Measurements from ENCODE around the gene RAB11FIP3. TPM values are rescaled to one million over a fixed set of nuclear protein-coding genes. Genes with fewer than 3 reads are reported as not detected.

Gene RAB11FIP3
- total RNA-seq, 2 donors from 2014 or later, result 21.9 to 53.4 TPM

DNA sequence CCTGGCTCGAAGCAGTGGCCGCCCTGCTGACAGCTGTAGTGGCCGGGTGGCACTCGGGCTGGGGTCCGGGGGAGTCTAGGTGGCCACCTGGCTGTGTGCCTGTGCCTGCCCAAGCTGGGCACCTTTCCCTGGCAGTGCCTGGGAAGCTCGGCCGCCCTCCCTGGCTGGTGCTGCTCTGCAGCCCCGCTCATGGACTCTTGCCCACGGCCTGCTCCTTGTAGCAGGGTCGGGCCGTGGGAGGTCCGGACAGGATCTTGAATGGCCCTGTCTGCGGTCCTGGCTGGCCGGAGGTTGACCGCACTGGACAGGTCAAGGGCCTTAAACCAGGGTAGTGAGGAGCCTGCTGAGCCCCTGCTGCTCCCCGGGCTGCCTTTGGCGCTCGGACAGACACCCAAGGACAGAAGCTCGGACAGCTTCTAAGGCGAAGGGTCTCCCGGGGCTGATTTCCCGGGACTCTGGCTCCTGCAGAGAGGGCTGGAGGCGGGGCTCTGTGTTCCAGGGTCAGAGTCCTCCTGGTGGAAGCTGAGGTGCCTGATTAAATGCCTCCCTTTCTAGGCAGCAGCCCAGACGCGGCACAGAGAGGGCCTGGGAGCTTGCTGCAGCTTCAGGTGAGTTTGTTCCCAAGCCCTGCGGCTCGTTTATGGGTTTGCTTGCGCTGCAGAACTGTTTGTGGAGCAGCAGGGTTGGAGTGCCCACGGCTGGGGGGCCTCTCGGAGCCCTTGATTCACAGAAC is 108.1 kb downstream of the RAB11FIP3 start:
- Mint-ChIP-seq H3K4me3 (no peak overlapping the region), H3K9me3 (no peaks in the 10 kb centered on the region)
- no peak for ATAC-seq

DNA sequence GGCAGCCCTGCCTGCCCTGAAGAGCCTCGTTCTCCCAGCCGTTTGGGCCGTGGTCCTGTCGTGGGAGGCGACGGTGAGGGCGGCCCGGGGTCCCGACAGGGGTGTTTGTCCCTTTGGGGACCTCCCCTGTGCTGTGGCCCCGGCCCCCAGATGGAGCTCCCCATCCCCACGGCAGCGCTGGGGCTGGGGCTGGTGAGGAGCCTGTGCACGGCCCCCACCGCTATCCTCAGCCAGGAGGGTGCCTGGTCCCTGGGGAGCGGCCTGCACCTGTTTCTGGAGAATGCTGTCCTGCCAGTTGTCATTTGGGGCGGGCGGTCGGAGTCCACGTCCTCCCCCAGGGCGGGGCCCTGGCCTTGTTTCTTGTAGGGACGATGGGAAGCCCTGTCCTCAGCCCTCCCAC is 108.7 kb downstream of the RAB11FIP3 start:
- no peaks in the 10 kb centered on the region for H3K36me3 Mint-ChIP-seq

More for the DNA sequence above, 108.1 kb downstream of the RAB11FIP3 start:
- Mint-ChIP-seq H3K36me3 (no peaks in the 10 kb centered on the region), H3K27me3 (no peaks in the 10 kb centered on the region), H3K4me1 (ENCODE audit: low read depth in 2 of 2) (peaks cover 16 to 17% of the 10 kb centered on the region in 2 donors), H3K27ac (peak overlapping the region in 1 of 2 donors; percentile 53)
- no peak for DNase-seq (ENCODE audit: low spot score)

DNA sequence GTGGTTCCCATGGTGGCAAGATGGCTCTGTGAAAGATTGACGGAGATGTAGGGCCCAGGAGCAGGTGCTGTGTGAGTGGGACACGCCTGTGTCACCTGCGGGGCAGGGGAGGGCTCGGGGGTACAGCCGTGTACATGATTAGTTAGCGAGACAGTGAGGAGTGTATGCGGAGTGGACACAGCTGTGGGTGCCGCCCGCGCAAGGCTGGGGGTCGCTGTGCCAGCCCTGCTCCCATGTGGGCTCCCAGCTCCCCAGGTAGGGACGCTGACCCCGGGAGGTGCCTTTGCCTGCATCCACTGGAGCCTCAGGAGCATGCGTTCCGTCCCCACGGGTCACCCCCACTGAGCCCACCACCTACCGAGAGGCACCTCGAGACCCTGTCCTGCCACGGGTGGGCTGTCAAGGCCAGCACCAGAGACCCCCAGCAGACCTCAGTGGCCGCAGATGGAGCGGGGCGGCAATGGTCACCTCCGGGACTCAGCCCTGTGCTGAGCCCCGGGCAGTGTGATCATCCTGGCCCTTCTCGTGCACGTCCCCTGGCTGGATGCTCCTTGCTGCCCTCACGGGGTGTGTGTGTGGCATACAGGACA is 109.5 kb downstream of the RAB11FIP3 start:
- H3K4me3 Mint-ChIP-seq, result no peak overlapping the region
- no peak for ATAC-seq
- H3K4me1 Mint-ChIP-seq (ENCODE audit: low read depth in 2 of 2), result peaks cover 7 to 13% of the 10 kb centered on the region in 2 donors
- H3K9me3 Mint-ChIP-seq, result no peaks in the 10 kb centered on the region
- no peaks in the 10 kb centered on the region for H3K36me3 Mint-ChIP-seq
- DNase-seq (ENCODE audit: low spot score), result no peak
- no peak overlapping the region for H3K27ac Mint-ChIP-seq
- no peaks in the 10 kb centered on the region for H3K27me3 Mint-ChIP-seq

More for the DNA sequence above, 108.7 kb downstream of the RAB11FIP3 start:
- Mint-ChIP-seq H3K27me3 (no peaks in the 10 kb centered on the region), H3K4me1 (ENCODE audit: low read depth in 2 of 2) (peaks cover 14 to 15% of the 10 kb centered on the region in 2 donors), H3K9me3 (no peaks in the 10 kb centered on the region), H3K27ac (no peak overlapping the region), H3K4me3 (no peak overlapping the region)
- DNase-seq (ENCODE audit: low spot score) (no peak), ATAC-seq (no peak)

DNA sequence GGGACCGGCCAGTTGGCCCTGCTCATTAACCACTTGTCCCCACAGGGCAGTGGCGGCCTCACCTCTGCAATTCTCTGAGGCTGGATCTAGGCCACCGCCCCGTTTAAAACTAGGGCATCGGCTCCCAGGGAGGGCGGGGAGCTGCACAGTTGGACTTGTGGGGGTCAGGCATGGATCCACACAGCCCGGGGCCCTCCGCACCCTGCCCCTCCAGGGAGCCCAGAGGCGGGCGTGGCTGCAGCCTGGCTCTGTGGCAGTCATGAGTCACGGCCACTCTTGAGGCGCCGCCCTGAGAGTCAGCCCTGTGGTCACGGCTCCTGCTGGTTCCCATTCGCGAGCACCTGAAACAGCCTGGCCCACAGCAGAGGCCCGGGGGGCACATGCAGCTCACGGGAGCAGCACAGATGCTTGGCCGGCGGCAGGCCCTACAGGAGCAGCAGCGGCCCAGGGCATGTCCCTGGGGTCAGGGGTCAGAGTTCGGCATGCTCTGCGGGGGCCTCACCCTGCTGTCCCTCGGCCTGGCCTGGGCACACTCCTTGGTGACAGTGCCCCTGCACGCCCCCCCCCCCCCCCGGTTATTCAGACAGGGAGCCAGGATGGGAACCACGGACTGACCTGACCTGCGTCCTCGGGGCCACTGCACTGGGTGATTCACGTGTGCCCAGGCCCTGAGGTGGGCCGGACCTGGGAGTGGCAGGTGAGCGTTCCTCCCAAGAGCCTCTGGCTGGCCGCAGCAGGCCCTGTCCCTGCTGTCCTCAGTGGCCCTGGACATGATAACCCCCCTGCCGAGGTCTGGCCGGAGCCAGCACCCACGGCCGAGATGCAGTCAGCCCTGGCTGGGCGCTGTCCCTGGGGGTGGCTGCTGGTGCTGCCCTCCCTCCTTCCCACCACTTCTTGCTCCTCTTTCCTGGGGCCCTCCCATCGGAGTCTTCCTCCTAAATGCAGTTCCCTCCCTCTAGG is 110.3 kb downstream of the RAB11FIP3 start:
- ATAC-seq (peak in 1 of 2 donors; percentile 11), DNase-seq (ENCODE audit: low spot score) (no peak)
- Mint-ChIP-seq H3K27me3 (no peaks in the 10 kb centered on the region), H3K4me3 (no peak overlapping the region), H3K4me1 (ENCODE audit: low read depth in 2 of 2) (peaks cover 0 to 7% of the 10 kb centered on the region in 2 donors), H3K27ac (no peak overlapping the region), H3K36me3 (no peaks in the 10 kb centered on the region), H3K9me3 (no peaks in the 10 kb centered on the region)

DNA sequence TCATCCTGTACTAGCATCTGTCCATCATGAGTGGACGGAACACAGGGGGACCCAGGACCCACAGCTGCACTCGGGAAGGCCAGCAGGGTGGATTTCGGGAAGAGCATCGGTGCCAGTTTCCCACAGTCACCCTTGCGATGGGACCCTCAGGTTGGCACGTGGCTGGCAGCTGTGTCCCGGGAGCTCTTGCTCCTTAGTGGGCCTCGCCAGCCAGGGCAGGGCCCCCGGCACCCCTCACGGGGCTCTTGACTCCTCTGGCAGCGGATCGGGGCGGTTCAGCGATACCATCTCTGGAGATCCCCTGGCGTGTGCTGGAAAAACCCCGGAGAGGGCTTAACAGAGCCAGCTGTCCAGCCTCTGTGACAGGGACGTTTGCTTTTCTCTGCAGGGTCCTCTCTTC is 111.3 kb downstream of the RAB11FIP3 start:
- H3K4me3 Mint-ChIP-seq, result no peak overlapping the region
- DNase-seq (ENCODE audit: low spot score) (no peak), ATAC-seq (no peak)
- no peaks in the 10 kb centered on the region for H3K9me3 Mint-ChIP-seq
- peaks cover 0 to 7% of the 10 kb centered on the region in 2 donors for H3K4me1 Mint-ChIP-seq (ENCODE audit: low read depth in 2 of 2)
- no peak overlapping the region for H3K27ac Mint-ChIP-seq
- H3K27me3 Mint-ChIP-seq, result no peaks in the 10 kb centered on the region
- H3K36me3 Mint-ChIP-seq, result no peaks in the 10 kb centered on the region

DNA sequence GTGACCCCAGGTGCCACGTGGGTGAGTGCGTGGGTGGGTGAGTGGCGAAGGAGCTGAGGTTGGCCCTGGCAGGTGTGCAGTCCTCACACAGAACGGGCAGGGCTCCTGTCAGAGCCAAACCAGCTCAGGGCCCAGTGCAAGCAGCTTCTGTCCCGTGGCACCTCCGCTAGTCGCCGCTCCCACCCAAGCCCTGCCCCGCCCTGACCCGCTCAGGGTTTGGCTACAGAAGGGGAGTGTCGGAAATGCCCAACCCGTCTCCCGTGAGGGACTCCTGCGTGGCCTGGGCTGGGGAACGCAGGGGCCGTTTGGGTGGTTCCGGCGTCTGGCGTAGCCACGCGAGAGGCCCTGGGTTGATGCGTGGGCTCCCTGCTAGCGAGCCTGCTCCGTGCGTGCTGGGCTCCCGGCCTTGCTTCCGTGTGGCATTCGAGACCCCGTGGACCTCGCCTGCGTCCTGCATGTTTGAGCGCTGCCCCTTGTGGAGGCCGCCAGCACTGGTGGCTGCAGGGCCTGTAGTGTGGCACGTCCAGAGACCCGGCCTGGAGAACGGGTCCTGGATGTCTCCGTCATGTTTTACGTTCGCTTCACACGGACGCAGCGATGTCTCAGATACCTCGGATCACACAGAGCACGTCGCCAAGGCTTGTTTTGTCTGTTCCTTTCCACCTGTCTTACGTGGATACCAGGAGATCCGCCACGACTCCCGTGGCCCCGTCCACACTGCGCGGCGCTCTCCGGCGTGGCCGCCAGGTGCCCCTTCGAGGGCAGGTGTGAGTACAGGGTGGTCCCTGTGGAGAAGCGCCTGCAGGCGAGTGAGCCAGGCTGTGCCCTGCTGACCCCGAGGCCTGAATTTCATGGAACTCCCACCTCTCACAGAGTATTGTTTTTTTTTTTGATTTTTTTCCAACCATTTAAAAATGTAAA is 112.2 kb downstream of the RAB11FIP3 start:
- Mint-ChIP-seq H3K27ac (no peak overlapping the region), H3K4me1 (ENCODE audit: low read depth in 2 of 2) (peaks cover 0 to 11% of the 10 kb centered on the region in 2 donors), H3K4me3 (no peak overlapping the region), H3K9me3 (no peaks in the 10 kb centered on the region), H3K36me3 (no peaks in the 10 kb centered on the region), H3K27me3 (no peaks in the 10 kb centered on the region)
- ATAC-seq (no peak), DNase-seq (ENCODE audit: low spot score) (no peak)

DNA sequence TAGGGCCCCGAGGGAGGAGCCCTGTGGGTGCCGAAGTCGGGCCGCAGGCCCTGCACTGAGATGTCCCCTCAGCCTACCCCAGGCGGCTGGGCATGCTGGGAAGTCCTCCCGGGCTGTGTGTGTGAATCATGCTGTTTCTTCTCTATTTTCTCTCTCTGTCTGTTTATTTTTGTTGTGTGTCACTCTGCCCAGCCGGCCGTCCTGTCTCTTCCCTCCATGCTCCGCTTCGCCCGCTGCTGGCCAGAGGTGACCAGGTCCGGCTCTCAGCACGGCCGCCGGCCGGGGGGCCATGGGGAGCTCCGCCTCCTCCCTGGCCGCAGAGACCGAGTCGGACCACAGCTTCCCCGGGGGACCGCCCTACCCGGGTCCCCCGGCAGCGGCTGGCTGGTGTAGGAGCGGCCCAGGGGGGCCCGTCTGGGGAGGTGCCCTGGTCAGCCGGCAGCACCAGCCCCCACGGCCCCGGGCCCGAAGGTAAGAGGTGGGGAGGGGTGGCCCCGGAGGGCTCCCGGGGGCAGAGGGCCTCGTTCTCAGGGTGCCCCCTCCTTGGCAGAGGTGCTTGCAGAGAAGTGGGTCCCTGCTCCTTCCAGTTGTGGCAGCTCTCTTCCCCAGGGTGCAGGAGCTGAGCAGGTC is 114.6 kb downstream of the RAB11FIP3 start:
- H3K27ac Mint-ChIP-seq, result no peak overlapping the region
- no peaks in the 10 kb centered on the region for H3K36me3 Mint-ChIP-seq
- no peaks in the 10 kb centered on the region for H3K27me3 Mint-ChIP-seq
- ATAC-seq (no peak), DNase-seq (ENCODE audit: low spot score) (no peak)
- H3K9me3 Mint-ChIP-seq, result no peaks in the 10 kb centered on the region
- peaks cover 0 to 8% of the 10 kb centered on the region in 2 donors for H3K4me1 Mint-ChIP-seq (ENCODE audit: low read depth in 2 of 2)
- H3K4me3 Mint-ChIP-seq, result no peak overlapping the region

DNA sequence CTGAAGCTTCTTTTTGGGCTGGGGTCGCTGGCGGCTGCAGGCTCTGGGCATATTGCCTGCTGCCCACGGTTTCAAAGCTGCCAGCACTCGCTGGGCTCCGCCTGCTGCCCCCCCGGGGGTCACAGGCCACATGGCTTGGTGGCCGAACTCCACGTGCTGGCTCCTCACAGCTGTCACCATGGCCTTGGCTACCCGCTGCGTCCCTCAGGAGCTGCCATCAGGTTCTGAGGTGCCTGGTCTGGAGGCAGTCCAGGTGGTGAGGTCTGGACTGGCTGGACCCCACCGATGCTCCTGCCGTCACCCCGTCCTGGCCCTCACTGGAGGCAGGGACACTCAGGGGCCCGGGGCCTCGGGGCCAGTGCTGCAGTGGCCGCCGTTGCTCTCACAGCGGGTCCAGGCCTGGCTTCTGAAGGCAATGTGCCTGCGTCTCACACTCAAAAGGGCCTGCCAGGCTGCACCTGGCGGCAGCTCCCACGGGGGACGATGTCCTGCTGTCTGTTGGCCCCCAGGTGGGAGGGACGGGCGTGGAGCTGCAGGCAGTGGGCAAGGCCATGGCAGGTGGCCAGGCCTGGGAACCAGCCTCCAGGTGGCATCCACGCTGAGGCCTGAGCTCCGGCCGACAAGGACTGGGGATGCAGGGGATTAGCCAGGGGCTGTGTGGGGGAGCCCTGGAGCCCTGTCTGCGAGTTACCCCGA is 115.3 kb downstream of the RAB11FIP3 start:
- peaks cover 0 to 8% of the 10 kb centered on the region in 2 donors for H3K4me1 Mint-ChIP-seq (ENCODE audit: low read depth in 2 of 2)
- no peaks in the 10 kb centered on the region for H3K36me3 Mint-ChIP-seq
- DNase-seq (ENCODE audit: low spot score) (no peak), ATAC-seq (no peak)
- H3K9me3 Mint-ChIP-seq, result no peaks in the 10 kb centered on the region
- H3K27ac Mint-ChIP-seq, result no peak overlapping the region
- H3K4me3 Mint-ChIP-seq, result no peak overlapping the region
- H3K27me3 Mint-ChIP-seq, result no peaks in the 10 kb centered on the region

DNA sequence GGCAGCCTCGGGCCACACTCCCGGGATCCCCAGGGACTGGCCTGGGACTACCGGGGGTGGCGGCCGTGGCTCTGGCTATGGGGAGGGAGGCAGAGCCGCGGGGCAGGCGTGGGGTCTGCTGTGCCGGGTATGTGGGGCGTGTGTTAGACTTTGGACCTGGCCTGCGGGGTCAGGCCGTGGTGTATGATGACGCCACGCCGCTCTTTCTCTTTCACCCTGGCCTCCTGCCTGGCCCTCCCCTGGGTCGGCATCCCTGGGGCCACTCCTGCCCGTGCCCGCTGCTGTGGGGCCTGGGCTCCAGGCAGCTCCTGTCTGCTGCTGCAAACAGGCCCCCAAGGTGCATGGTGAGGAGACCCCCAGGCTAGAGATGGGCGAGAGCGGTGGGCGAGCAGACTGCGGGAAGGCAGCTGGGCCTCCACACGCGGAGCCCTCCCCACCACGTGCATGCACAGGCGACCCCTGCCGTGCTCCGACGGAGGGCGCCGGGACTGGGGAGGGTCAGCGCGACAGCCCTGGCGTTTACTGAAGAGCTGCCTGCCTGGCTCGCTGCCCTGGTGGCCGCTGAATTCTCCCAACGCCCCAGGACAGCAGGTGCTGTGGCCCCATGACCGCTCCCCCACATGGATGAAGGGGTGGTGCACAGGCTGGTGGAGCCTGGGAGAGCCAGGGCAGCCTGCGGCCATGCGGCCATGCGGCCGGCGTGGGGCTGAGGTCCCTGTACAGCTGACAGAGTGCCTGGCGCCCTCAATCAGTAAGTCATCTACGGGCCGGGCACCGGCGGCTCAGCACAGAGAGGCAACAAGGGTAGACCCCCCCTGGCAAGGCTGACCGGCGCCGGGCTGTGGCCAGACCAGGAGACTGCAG is 118.1 kb downstream of the RAB11FIP3 start:
- no peaks in the 10 kb centered on the region for H3K9me3 Mint-ChIP-seq
- no peaks in the 10 kb centered on the region for H3K27me3 Mint-ChIP-seq
- no peak overlapping the region for H3K4me3 Mint-ChIP-seq
- H3K36me3 Mint-ChIP-seq, result no peaks in the 10 kb centered on the region
- DNase-seq (ENCODE audit: low spot score) (no peak), ATAC-seq (no peak)
- H3K27ac Mint-ChIP-seq, result no peak overlapping the region
- peaks cover 0 to 8% of the 10 kb centered on the region in 2 donors for H3K4me1 Mint-ChIP-seq (ENCODE audit: low read depth in 2 of 2)

DNA sequence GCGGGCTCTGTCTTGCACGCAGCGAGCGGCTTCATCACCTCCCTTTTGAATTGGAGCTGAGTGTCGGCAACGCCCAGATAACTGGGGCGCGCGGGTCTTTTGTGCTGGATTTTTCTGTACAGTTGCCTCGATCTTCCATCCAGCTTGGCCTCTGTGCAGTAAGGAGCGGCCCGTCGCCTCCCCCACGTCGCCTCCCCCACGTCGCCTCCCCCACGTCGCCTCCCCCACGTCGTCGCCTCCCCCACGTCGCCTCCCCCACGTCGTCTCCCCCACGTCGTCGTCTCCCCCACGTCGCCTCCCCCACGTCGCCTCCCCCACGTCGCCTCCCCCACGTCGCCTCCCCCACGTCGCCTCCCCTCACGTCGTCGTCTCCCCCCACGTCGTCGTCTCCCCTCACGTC is 119.1 kb downstream of the RAB11FIP3 start:
- ATAC-seq (no peak), DNase-seq (ENCODE audit: low spot score) (no peak)
- Mint-ChIP-seq H3K4me1 (ENCODE audit: low read depth in 2 of 2) (peaks cover 0 to 4% of the 10 kb centered on the region in 2 donors), H3K4me3 (no peak overlapping the region), H3K27ac (no peak overlapping the region), H3K36me3 (no peaks in the 10 kb centered on the region), H3K27me3 (no peaks in the 10 kb centered on the region), H3K9me3 (no peaks in the 10 kb centered on the region)

DNA sequence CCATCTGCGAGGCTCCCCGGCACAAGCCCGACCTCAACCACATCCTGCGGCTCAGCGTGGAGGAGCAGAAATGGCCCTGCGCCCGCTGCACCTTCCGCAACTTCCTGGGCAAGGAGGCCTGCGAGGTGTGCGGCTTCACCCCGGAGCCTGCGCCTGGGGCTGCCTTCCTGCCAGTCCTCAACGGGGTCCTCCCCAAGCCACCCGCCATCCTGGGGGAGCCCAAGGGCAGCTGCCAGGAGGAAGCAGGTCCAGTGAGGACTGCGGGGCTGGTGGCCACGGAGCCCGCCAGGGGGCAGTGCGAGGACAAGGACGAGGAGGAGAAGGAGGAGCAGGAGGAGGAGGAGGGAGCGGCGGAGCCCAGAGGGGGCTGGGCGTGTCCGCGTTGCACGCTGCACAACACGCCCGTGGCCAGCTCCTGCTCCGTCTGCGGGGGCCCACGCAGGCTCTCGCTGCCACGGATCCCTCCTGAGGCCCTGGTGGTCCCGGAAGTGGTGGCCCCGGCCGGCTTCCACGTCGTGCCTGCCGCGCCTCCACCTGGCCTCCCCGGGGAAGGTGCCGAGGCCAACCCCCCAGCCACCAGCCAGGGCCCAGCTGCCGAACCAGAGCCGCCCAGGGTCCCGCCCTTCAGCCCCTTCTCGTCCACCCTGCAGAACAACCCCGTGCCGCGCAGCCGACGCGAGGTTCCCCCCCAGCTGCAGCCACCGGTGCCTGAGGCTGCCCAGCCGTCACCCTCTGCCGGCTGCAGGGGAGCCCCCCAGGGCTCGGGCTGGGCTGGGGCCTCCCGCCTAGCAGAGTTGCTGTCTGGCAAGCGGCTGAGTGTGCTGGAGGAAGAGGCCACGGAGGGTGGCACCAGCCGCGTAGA is 121.7 kb downstream of the RAB11FIP3 start:
- H3K9me3 Mint-ChIP-seq, result no peaks in the 10 kb centered on the region
- H3K36me3 Mint-ChIP-seq, result no peaks in the 10 kb centered on the region
- ATAC-seq (peak; percentile 47 to 75), DNase-seq (ENCODE audit: low spot score) (no peak)
- no peak overlapping the region for H3K27ac Mint-ChIP-seq
- no peaks in the 10 kb centered on the region for H3K27me3 Mint-ChIP-seq
- no peak overlapping the region for H3K4me3 Mint-ChIP-seq
- H3K4me1 Mint-ChIP-seq (ENCODE audit: low read depth in 2 of 2), result peaks cover 0 to 3% of the 10 kb centered on the region in 2 donors
